HG03097 (cell line): Measurements from ENCODE around the gene NFIC.

Source experiments
- ATAC-seq: cut with Tn5 transposase; IDR thresholded peaks from one replicate; pipeline ENCODE4 v1.9.1; 2021; ENCODE audit not compliant: unreplicated experiment, low FRiP score

NFIC gene

DNA sequence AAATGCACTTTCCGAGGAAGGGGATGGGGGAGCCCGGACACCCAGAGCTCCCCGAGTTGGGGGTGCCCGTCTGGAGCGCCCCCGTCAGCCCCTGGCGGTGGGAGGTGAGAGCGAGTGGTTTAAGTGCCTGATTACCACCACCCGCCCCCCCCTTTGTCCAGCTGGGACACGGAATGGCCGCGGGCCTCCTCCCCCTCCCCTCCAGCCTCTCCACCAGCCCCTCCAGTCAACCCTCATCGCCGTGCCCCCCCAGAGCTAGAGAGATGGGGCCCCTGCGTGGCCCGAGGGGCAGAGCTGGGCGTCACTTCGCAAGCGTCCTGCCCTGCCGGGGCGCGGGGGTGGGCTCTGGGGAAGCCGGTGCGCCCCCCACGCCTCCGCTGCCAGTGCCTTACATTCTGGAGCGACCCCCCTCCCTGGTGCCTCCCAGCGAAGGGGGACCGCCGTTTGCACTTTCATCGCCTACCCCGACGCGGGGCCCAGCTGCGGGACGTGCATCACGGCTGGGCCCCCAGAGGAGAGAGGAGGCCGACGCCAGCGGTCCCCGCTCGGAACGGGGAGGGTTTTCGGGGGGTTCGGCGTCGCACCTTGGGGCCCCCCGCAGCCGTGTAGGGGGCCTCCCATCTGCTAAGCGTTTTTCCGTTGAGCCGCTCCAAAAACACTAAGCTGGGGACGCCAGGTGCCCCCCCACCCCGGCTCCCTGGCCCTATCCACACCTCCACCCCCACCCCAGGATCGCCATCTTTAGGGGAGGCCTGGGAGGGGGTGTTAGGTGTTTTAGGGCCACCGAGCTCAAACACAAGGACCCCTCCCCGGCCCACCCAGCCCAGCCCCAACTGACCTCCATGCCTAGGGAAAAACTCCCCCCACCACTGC is 97.6 kb downstream of the NFIC start:
- ATAC-seq: no peak

DNA sequence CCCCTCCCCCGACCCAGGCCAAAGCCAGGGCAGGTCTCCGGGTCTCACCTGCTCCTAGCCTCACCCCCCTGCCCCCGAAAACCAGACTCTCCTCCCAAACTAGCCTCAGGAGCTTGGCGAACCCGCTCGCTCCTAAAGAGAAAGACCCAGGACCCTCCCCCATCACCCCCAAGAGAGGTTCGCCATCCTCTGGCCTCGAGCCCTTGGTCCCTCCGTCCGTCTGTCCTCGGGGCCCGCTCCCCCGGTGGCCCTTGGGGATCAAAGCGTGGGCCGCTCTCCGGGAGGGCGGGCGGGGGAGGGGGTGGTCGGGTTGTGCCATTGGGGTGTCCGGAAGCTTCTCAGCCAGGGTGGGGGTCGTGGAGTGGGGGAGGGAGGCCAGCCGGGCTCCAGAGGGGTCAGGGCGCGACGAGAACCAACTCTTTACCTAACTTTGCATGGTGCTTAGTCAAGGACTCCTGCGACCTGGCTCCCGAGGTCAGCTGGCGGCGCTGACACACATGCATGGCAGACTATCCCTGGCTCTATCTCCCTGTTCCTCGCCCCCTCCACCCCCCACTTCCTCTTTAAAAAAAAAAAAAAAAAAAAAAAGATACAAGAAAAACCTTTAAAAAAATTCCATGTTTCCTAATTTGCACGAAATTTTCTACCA is 98.3 kb downstream of the NFIC start:
- no peak for ATAC-seq

DNA sequence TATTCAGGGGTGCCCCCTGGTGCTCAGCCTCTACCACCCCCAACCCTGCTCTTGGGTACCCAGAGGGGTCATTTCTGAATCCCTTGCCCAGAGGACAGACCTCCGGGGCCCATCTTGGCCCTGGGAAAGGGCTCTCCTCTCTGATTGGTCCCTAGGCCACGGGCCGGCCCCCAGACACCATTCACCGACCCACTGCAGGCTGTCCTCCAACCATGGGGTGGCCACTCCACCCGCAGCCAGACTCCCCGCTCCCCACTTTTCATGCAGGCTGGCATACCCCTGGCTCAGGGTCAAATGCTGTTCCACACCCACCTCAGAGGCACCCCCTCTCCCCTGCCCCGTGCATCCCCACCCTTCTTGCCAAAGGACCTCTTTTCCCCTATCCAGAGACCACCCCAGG is 99.2 kb downstream of the NFIC start:
- no peak for ATAC-seq

DNA sequence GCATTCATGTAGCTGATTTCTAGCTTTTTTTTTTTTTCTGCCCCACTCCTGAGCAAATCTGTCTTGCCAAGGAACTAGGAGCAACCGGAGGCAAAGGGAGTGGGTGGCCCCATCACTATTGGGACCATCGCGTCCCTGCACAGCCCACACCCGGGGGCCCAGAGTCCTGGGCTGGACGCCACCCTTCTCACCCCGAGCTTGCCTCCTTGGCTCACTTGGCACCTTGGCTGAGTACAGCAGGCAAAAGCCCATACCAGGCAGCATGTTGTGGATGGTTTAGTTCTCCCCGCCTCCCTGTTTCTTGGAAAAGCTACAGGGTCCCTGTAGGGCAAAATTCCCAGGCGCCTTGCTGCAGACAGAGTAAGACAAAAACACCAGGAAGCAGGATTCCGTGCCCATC is 100.3 kb downstream of the NFIC start:
- ATAC-seq: no peak

DNA sequence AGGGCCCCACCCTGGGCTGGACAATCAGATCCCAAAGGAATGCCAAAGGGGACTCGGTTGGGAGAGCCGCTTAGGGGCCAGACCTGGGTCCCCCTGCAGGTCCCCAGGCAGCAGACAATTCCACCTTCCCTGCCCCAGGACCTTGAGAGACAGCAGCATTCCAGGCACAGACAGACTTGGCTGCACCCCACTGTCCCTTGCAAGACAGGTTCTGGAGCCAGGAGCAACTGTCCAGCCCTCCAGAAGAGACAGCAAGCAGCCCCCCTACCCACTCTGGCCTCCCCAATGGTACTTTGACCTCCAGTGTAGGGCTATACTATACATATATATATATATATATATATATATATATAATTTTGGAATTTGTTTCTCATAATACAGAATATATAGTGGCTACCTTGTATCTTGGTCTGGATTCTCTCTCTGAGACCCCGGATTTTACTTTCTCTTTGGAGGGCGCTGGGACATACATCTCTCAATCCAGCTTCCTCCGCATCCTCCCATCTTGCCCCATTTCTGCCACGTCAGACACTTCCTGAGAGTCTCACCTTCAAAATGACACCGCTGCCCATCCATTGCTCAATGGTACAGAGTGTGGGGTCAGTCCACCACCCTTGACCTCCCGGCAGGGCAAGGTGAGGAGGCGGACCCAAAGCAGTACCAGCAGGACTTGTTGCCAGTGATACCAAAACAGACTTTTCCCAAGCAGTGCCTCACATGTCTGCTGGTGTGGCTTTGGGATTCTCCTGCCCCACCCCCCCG is 101.2 kb downstream of the NFIC start:
- ATAC-seq: no peak

DNA sequence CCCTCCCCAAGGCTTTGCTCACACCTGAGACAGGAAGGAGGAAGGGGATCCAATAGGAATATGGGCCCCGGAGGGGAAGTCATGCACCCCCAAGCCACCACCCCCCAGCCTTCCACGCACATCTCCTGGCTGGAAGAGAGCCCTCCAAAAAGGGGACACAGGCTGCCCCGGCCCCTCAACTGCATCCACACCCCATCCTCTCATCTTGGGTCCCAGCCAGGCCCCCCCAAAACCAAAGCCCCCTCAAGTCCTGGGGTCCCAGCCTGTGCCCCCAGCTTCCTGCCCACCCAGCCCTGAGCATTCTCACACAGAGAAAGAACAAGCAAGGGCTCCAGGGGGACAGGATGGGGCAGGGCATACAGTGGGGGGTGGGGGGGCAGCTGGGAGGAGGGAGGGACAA is 101.8 kb downstream of the NFIC start:
- no peak for ATAC-seq

DNA sequence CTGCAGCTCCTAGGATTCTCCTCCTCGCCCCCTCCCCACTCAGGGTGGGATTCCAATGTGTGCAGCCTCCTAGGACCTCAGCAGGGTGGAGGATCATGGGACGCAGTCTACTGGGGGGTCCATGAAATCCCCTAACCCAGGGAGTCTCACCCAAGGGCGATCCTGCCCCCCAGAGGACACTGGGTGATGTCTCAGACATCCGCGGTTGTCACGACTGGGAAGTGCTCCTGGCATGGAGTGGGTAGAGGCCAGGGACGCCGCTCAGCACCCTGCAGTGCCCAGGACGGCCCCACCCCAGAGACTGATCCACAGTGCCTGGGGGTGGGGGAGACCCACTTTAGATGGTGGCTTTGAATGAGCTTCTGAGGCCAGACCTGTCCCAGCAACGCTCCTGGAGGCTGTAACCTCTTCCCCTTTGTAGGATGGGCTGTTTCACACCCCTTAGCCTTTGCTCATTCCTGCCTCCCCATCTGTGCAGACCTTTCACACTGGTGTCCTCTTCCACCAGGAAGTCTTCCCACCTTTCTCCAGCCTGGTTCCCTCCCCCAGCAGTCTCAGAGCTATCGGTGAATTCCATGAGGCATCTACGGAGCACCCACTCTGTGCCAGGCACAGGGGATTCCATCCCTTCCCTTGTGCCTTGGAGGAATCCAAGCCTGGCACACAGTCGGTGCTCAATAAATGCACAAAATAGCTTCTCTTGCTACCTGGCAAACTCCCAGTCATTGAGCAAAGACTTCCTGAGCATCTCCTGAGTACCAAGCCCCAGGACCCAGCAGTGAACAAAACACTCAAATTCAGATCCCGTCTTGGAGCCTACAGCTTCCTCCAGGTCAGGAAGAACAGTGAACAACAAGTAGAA is 103.5 kb downstream of the NFIC start:
- ATAC-seq: no peak

DNA sequence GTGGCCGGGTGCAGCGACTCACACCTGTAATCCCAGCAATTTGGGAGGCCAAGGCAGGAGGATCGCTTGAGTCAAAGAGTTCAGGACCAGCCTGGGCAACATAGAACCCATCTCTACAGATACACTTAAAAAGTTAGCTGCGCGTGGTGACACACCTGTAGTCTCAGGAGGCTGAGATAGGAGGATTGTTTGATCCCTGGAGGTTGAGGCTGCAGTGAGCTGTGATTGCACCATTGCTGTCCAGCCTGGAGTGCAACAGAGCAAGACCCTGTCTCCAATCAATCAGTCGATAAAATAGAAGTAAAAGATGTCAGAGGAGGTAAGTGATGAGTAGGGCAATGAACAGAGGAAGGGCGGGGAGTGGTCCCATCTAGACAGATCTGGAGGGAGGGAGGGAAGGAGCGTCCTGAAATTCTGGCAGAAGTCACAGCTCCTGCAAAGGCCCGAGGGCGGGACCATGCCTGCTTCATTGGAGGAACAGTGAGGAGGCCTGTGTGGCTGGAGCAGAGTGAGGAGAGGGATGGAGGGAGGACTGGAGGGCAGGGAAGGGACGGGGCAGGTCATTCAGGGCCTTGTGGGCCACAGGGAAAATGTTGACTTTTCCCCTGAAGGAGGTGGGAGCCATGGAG is 104.2 kb downstream of the NFIC start:
- ATAC-seq: no peak

DNA sequence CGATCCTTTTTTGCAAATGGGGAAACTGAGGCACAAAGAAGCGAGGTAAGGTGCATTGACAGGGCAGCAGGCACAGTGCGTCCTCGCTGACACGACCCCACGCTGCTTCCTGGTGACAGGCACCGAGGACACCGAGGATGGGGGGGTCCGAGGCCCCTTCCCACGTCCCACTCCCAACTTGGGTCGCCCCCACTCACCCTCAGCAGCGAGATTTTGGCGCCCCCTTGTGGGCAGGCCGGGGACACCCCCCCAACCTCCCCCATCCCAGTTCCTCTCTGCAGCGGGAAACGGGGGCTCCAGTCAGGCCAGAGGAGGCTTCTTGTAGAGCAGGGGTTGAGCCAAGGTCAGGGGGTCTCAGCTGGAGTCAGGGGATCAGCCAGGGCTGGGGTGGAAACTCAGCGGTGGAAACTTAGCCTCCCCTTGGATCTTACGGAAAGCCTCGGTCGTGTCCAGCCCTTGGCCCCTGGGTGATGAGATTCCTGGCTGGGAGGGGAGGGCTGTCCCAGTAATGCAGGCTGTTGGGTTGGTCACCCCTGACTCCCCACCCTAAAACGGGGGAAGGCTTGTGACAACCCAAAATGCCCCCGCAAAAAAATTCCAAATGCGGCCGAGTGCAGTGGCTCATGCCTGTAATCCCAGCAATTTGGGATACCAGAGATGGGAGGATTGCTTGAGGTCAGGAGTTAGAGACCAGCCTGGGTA is 105.7 kb downstream of the NFIC start:
- ATAC-seq: no peak

DNA sequence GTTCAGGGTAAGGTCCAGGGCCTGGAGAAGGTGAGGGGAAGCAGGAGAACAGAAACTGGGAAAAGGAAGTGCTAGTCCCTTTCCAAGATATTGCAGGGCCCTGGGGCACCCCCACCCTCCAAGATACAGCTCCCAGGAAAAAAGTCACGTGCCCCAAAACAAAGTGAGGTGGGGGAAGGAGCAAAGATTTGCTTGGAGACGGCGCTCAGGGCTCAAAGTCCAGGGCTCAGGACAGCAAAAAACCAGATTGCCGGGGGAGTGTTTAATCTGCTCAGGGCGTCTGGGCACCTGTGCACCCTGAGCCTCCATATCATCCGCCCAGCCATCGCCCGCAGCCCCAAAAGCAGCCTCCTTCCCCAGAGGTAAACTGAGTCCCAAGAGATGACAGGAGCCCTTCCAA is 107.6 kb downstream of the NFIC start:
- ATAC-seq: no peak

DNA sequence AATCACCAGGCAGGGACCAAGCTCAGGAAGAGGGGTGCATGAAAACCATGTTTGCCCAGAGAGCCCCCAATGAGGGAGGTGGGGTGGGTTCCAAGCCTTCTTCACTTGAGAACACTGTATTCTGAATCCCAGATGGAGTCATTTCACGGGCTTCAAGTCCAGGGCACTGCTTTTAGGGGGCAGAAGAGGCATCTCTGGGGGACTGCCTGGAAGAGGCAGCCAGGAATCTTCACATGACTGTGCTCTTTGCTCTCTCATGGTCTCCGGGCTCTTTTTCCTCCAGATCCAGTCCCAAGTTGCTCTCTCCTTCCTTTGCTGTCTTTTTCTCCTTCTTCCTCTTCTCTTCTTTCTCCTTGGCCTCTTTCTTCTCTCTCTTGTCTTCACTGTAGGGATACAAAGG is 108.2 kb downstream of the NFIC start:
- no peak for ATAC-seq

DNA sequence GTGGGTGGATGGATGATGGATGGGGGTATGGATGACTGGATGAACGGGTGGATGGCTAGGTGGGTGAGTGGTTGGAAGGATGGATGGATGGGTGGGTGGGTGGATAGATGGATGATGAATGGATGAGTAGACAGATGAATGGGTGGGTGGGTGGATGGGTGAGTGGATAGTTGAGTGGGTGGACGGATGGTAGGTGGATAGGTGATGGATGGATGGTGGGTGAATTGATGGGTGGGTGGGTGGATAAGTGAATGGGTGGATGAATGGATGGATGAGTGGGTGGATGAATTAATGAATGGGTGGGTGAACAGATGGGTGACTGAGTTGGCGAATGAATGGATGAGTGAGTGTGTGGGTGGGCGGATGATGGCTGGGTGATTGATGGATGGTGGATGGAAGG is 109.1 kb downstream of the NFIC start:
- no peak for ATAC-seq

DNA sequence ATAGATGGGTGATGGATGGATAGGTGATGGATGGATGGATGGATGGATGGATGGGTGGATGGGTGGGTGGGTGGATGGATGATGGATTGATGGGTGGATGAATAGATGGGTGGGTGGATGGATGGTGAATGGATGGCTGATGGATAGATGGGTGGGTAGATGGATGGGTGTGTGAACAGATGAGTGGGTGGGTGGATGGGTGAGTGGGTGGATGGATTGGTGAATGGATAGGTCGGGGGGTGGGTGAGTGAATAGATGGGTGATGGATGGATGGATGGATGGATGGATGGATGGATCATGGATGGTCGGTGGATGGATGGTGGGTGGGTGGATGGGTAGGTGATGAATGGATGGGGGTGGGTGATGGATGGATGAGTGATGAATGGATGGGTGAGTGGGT is 110.4 kb downstream of the NFIC start:
- no peak for ATAC-seq

DNA sequence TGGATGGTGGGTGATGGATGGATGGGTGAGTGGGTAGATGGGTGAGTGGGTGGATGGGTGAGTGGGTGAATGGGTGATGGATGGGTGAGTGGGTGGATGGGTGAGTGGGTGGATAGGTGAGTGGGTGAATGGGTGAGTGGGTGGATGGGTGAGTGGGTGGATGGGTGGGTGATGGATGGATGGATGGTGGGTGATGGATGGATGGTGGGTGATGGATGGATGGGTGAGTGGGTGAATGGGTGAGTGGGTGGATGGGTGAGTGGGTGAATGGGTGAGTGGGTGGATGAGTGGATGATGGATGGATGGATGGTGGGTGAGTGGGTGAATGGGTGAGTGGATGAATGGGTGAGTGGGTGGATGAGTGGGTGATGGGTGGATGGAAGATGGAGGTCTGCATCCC is 111.1 kb downstream of the NFIC start:
- ATAC-seq: no peak

DNA sequence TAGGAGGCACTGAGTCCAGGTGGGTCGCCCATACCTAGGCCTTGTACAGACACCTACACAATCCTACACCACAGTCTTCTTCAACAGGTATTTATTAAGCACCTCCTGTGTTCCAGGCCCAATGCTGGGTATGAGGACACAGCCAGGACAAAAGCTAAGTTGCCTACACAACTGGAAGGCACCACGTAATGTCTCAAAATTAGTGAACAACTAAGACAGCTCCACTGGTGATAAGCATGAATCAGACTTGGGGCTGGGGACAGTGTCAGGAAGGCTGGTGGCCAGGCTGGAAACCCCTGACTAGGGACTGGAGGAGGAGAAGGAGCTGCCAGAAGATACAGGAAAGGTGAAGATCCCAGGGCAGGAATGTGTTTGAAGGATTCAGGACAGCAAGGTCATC is 111.6 kb downstream of the NFIC start:
- ATAC-seq: no peak

DNA sequence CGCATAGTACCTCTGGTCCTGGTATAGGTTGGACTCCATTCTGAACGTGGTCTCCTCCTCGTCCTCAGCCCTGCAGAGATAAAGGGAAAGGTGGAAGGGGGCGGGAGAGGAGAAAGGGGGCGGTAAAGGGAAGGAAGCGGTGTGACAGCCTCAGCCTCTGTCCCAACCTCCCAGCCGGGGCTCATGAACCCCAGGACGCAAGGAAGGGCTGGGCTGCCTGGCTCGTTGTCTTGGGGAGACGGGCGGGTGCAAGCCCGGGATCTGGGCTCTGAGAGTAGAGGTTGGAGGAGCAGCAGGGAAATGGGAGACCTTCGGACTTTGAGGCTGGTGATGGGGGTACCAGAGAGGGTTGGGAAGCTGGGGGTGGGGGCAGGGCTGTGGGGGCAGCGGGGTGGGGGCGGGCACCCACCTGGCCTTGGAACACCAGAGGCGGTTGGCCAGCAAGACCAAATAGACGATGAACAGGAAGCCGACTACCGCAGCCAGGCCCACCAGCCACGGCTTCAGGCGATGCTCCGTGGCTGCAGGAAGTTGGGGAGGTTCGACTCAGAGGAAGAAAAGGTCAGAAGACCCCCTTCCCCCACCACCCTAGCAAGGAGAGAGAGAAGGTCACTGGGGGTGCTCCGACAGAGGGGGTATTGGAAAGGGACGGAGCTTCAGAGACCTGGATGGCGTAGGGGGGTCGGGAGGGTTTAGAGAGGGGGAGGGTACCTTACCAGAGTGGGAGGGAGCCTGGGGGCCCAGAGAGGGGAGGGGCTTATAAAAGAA is 112.2 kb downstream of the NFIC start:
- ATAC-seq: no peak

DNA sequence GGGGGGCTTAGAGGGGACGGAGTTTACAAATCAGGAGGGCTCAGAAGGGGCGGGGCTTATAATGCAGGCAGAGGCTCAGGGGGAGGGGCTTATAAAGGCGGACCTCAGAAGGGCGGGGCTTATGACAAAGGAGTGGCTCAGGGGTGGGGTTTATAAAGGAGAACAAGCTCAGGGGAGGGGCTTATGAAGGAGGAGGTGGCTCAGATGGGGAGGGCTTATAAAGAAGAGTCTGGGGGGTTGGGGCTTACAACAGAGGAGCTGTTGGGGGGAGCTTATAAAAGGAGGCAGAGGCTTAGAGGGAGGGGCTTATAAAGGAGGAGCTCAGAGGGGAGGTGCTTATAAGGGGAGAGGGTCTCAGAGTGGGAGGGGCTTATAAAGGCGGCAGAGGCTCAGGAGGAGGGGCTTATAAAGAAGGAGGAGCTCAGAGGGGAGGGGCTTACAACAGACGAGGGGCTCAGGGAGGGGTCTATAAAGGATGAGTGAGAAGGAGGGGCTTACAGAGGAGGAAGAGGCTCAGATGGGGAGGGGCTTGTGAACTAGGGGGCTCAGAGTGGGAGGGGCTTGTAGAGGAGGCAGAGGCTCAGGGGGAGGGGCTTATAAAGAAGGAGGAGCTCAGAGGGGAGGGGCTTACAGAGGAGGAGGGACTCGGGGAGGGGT is 112.9 kb downstream of the NFIC start:
- no peak for ATAC-seq

DNA sequence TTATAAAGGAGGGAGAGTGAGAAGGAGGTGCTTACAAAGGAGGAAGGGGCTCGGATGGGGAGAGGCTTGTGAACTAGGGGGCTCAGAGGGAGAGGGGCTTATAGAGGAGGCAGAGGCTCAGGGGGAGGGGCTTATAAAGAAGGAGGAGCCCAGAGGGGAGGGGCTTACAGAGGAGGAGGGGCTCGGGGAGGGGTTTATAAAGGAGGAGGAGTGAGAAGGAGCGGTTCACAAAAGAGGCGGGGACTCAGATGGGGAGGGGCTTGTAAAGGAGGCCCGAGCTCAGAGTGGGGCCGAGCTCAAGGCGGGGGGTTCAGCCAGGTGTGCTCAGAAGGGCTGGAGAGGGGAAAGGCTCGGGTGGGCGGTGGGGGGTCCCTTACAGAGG is 113.4 kb downstream of the NFIC start:
- ATAC-seq: no peak
